Measurements from ENCODE around the gene ZNF3. TPM values are rescaled to one million over a fixed set of nuclear protein-coding genes. Genes with fewer than 3 reads are reported as not detected.

The ZNF3 gene
- total and polyA plus RNA-seq, 9 of the 15 experiments (the other 6 are each of a cell fraction or from before 2014, with no cell fraction given) = 30.0 to 64.9 (median 51.5) TPM

GRCh38 chr7:100081535-100082102 lies at the start of gene ZNF3 (continued):
- peak; percentile 76; the same call in 1 of the 2 replicates for TF ChIP-seq ZNF511 (CRISPR knock-in tag; IDR thresholded peaks at IDR 0.05)
- TF ChIP-seq SP2 (IDR thresholded peaks at IDR 0.05; ENCODE audit: extremely low read depth, low read depth, low read length, poor library complexity, severe bottlenecking) = peak; percentile 98
- TF ChIP-seq SNAPC5 (CRISPR knock-in tag; IDR thresholded peaks at IDR 0.05) = no peak
- TF ChIP-seq PTTG1 (tag; IDR thresholded peaks at IDR 0.05; ENCODE audit: low read depth) = no peak
- peak; percentile 61; the same call in 1 of the 2 replicates for TF ChIP-seq THRAP3 (IDR thresholded peaks at IDR 0.05; ENCODE audit: borderline replicate concordance)
- TF ChIP-seq KAT7 (CRISPR knock-in tag; IDR thresholded peaks at IDR 0.05; ENCODE audit: borderline replicate concordance) = peak; percentile 80; the same call in 1 of the 2 replicates
- peak; percentile 100 for TF ChIP-seq XRCC5 (IDR thresholded peaks at IDR 0.05; ENCODE audit: low read depth, low read length)
- TF ChIP-seq MYNN (IDR thresholded peaks at IDR 0.05) = peak; percentile 85
- no peak; the same call in 1 of the 2 replicates for TF ChIP-seq MYNN (CRISPR knock-in tag; IDR thresholded peaks at IDR 0.05)
- no peak for TF ChIP-seq TEAD2 (tag; IDR thresholded peaks at IDR 0.05)
- TF ChIP-seq JUN (IDR thresholded peaks at IDR 0.05; ENCODE audit: borderline replicate concordance, low read depth, low read length) = peak; percentile 92; the same call in 1 of the 2 replicates
- TF ChIP-seq JUN (CRISPR knock-in tag; IDR thresholded peaks at IDR 0.05; ENCODE audit: borderline replicate concordance) = peak; percentile 46; the same call in 1 of the 2 replicates
- TF ChIP-seq EP300 (IDR thresholded peaks at IDR 0.05; ENCODE audit: low read length) = peak; percentile 79
- 0 out of 2 replicates have a peak, but pooled peaks have one; percentile 27 for TF ChIP-seq PRMT5 (CRISPR knock-in tag; IDR thresholded peaks at IDR 0.05)
- peak; percentile 85 for TF ChIP-seq NCOA1 (IDR thresholded peaks at IDR 0.05; ENCODE audit: low read depth)
- TF ChIP-seq USF1 (CRISPR knock-in tag; IDR thresholded peaks at IDR 0.05) = peak; percentile 65
- peak; percentile 81; the same call in 1 of the 2 replicates for TF ChIP-seq CBFB (CRISPR knock-in tag; IDR thresholded peaks at IDR 0.05)
- TF ChIP-seq TAF1 (IDR thresholded peaks at IDR 0.05; ENCODE audit: control insufficient read depth, extremely low read depth, insufficient read depth, low read length, severe bottlenecking) = peak; percentile 82
- TF ChIP-seq ZBTB7A (IDR thresholded peaks at IDR 0.05; ENCODE audit: borderline replicate concordance, control insufficient read depth, low read depth, low read length) = peak; percentile 89
- no peak for TF ChIP-seq RFX1 (IDR thresholded peaks at IDR 0.05)
- no peak for TF ChIP-seq BDP1 (IDR thresholded peaks at IDR 0.05; ENCODE audit: insufficient read depth, insufficient read length)
- TF ChIP-seq ZNF830 (CRISPR knock-in tag; IDR thresholded peaks at IDR 0.05) = peak; percentile 92; the same call in 1 of the 2 replicates
- peak; percentile 100 for TF ChIP-seq EP400 (IDR thresholded peaks at IDR 0.05)
- peak; percentile 97 for TF ChIP-seq RBBP5 (IDR thresholded peaks at IDR 0.05; ENCODE audit: borderline replicate concordance, insufficient read depth, low read length, poor library complexity, severe bottlenecking)
- TF ChIP-seq YY1 (IDR thresholded peaks at IDR 0.05; ENCODE audit: borderline replicate concordance in 1 of 3, control insufficient read depth in 1 of 3, extremely low read depth in 1 of 3, insufficient read depth in 3 of 3, insufficient read length in 1 of 3, insufficient replicate concordance in 2 of 3, low read depth in 1 of 3, low read length in 2 of 3) = peak in 2 of 3 experiments; percentile 71 to 81
- TF ChIP-seq NR3C1 (CRISPR knock-in tag; IDR thresholded peaks at IDR 0.05) = no peak; the same call in 1 of the 2 replicates
- TF ChIP-seq CCNT2 (IDR thresholded peaks at IDR 0.05; ENCODE audit: borderline replicate concordance, extremely low read depth, insufficient read length, low read depth, low read length) = peak; percentile 98
